NCI-H774 (cell line): Measurements from ENCODE around the gene DPH5.

Source experiments
- DNase-seq: peaks from one replicate; lab custom pipeline; 2025; lab: John Stamatoyannopoulos, UW

DPH5 gene

DNA sequence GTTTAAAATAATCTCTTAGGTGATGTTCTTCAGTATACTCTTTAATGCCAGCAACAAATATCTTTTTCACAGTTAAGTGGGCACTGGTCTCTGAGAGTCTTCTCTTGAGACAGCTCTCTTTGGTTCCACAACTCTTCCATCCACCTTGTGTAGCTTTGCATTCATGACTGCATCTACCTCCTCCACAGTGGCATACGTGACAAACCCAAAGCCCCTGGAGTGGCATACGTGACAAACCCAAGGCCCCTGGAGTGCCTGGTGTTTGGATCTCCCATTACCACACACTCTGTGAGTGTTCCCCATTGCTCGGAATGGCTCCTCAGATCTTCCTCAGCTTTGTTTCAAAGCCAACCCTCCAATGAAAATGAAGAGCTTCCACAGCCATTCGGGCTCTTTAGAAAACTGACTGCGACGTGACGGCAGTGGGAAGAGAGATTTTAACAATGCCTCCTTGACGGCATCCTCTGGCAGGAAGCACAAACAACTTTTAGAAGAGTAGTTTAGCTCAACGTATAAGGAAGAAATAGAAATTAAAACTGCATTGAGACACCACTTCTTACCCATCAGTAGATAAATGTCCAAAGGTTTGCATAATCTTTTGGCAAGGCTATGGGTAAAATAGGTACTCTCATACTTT is 83.9 kb downstream of the DPH5 start:
- no peak for DNase-seq

DNA sequence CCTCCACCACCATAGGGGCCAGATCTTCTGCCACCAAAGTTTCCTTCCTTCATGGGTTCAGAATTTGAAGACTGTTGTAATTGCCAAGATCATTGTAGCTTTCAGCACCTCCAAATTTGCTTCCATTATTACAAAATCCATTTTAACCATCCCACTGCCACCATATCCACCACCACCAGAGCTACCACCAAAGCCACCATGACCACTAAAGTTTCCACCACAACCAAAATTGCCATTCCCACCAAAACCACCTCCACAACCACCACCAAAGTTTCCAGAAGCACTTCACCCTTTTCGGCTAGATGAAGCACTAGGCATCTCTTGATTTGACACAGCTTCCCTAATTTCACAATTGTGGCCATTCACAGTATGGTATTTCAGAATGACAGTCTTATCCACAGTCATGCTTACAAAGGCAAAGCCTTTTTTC is 84.5 kb downstream of the DPH5 start:
- DNase-seq: no peak
